Uterus (tissue), 2 donors: ENCODE results near the gene IL32.

ENCODE experiments used
- POLR2A ChIP-seq, 2 donors: fragments of 450-650 bp; IDR thresholded peaks; one replicate each; pipeline ENCODE4 v1.6.1; 2016; ENCODE audit warnings: antibody characterized with exemption in 2 of 2, mild to moderate bottlenecking in 1 of 2, moderate library complexity in 1 of 2
- TF ChIP-seq, protein P1 (sequence below), 4 experiments: fragments of 200-600 bp in 2 of 4; fragments of 450-650 bp in 2 of 4; sonication (generic) in 2 of 4; IDR thresholded peaks; one replicate each; pipeline ENCODE4 v1.5.1; 2016 to 2019; ENCODE audit warnings: antibody characterized with exemption in 4 of 4, mild to moderate bottlenecking in 2 of 4, moderate library complexity in 1 of 4

DNA sequence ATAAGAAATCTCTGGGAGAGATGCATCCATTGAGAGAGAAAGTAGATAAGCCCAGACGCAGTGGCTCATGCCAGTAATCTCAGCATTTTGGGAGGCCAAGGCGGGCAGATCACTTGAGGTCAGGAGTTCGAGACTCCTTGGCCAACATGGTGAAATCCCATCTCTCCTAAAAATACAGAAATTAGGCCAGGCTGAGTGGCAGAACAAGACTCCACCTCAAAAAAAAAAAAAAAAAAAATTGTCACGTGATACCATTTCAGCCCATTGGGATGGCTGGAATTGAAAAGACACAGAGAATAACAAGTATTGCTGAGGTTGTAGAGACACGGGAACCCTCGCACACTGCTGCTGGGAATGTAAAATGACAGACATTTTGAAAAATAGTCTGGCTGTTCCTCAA lies 2.9 kb upstream of the IL32 start:
- TF ChIP-seq, protein P1, sequence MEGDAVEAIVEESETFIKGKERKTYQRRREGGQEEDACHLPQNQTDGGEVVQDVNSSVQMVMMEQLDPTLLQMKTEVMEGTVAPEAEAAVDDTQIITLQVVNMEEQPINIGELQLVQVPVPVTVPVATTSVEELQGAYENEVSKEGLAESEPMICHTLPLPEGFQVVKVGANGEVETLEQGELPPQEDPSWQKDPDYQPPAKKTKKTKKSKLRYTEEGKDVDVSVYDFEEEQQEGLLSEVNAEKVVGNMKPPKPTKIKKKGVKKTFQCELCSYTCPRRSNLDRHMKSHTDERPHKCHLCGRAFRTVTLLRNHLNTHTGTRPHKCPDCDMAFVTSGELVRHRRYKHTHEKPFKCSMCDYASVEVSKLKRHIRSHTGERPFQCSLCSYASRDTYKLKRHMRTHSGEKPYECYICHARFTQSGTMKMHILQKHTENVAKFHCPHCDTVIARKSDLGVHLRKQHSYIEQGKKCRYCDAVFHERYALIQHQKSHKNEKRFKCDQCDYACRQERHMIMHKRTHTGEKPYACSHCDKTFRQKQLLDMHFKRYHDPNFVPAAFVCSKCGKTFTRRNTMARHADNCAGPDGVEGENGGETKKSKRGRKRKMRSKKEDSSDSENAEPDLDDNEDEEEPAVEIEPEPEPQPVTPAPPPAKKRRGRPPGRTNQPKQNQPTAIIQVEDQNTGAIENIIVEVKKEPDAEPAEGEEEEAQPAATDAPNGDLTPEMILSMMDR (IDR thresholded peaks at IDR 0.05): no peak
- no peak for TF ChIP-seq POLR2A (IDR thresholded peaks at IDR 0.05)
